NCI-H2227 (cell line): ENCODE measurements around the gene RPA1.
"Not testable (repeated sequence)": the region's sequence is repeated elsewhere in the genome, so short reads cannot be mapped to it uniquely, and the experiment has no call there.

ENCODE experiments used
- DNase-seq: peaks from one replicate; lab custom pipeline; 2025; ENCODE audit not compliant: unreplicated experiment; lab: John Stamatoyannopoulos, UW

Gene RPA1

GRCh38 chr17:1878419-1879121 lies 48.8 kb downstream of the RPA1 start:
- DNase-seq, result no peak

GRCh38 chr17:1880851-1881630 lies 51.2 kb downstream of the RPA1 start:
- peak; percentile 48 for DNase-seq

- peak; percentile 9 for DNase-seq
Observed at GRCh38 chr17:1882836-1883235, 53.0 kb downstream of the RPA1 start.

- DNase-seq, result no peak
Observed at GRCh38 chr17:1883536-1883935, 53.7 kb downstream of the RPA1 start.

GRCh38 chr17:1888741-1889140 lies 58.9 kb downstream of the RPA1 start:
- DNase-seq, result no peak

- no peak for DNase-seq
Observed at GRCh38 chr17:1890758-1891450, 61.1 kb downstream of the RPA1 start.

GRCh38 chr17:1894753-1895339 lies 65.0 kb downstream of the RPA1 start:
- no peak for DNase-seq

GRCh38 chr17:1895479-1895878 lies 65.7 kb downstream of the RPA1 start:
- DNase-seq, result not testable (repeated sequence)

GRCh38 chr17:1896243-1897104 lies 66.7 kb downstream of the RPA1 start:
- peak; percentile 47 for DNase-seq

GRCh38 chr17:1897105-1897656 lies 67.4 kb downstream of the RPA1 start:
- DNase-seq, result no peak

- DNase-seq, result peak; percentile 43
Observed at GRCh38 chr17:1898332-1898731, 68.5 kb downstream of the RPA1 start.

GRCh38 chr17:1898872-1899271 lies 69.1 kb downstream of the RPA1 start:
- peak; percentile 57 for DNase-seq

- DNase-seq, result no peak
Observed at GRCh38 chr17:1899403-1900000, 69.7 kb downstream of the RPA1 start.

- DNase-seq, result no peak
Observed at GRCh38 chr17:1904273-1905182, 74.7 kb downstream of the RPA1 start.

- peak; percentile 78 for DNase-seq
Observed at GRCh38 chr17:1905190-1905913, 75.5 kb downstream of the RPA1 start.

- no peak for DNase-seq
Observed at GRCh38 chr17:1906662-1907101, 76.9 kb downstream of the RPA1 start.

- DNase-seq, result no peak
Observed at GRCh38 chr17:1907216-1907631, 77.4 kb downstream of the RPA1 start.
